Measurements from ENCODE around the gene NANOS3. TPM values are rescaled to one million over a fixed set of nuclear protein-coding genes. Genes with fewer than 3 reads are reported as not detected.
A peak's percentile ranks its signal among the peaks of the same experiment; 100 is the strongest.

NANOS3 gene
- total and polyA plus RNA-seq, 2 of the 13 experiments (the other 11 are each of a cell fraction or from before 2014, with no cell fraction given), result 0.21 TPM; not detected in 1

DNA sequence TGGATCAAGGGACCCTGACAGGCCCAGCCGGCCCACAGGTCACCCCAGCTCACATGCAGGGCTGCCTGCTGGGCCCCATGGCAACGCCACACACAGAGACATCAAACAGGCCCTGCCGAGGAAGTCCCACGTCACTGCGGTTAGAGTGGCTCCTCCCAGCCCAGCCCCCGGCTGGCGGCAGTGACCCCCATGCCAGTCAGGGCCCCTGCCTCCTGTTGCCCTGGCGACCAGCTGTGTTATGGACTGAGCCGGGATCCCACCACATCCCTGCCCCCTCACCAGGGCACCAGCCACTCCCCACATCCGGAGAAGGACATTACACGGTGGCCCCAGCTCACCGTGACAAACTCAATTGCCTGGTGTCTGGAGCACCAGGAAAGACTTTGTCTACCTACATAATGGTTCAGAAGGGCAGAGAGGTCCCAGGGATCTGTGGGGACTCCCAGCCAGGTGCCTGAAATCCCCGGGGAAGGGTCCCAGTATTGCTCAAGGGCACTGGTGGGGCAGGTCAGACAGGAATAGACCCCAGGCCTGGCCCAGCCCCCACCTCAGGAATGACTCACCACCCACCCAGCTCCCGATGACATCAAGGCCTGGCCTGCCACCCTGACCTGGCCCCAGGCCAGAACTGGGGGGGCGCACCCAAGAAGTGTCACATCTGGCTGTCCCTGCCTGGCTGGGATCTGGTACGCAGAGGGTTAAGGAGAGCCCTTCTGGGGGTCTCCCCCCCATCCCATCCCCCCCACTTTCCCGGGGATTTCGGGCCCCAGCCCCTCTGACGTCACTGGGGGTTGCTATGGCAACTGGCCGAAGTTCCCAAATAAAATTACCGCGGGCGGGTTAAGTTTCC lies 30.2 kb upstream of the NANOS3 start:
- H4K20me1 ChIP-seq (ENCODE audit: insufficient read depth, low read length), result no peaks in the 10 kb centered on the region
- POLR2A ChIA-PET, result interaction anchor here (0.6 to 2.7 kb wide), 14 partner anchors 11 to 913 kb away, joined by 3 to 26 read pairs (median 4); partner anchors contain the start of genes C19orf53, FARSA, RFX1 and ZSWIM4
- H3K9me3 ChIP-seq (ENCODE audit: low read length), result no peaks in the 10 kb centered on the region
- no peaks in the 10 kb centered on the region; a peak in 1 of 5 replicates for H3K27me3 ChIP-seq (ENCODE audit: control insufficient read depth in 1 of 2, insufficient read depth in 2 of 2, low read length in 2 of 2)
- no peak overlapping the region for H2AFZ ChIP-seq (ENCODE audit: low read length)
- intact Hi-C loops (cut with micrococcal nuclease; ENCODE audit: unreplicated experiment) (loop anchor here (5.0 kb wide), 1 partner anchor 694 kb away; the partner anchor contains the start of genes IER2 and STX10), in situ Hi-C loops (cut with HindIII; ENCODE audit: extremely low pct_ligation_motif_present, low pct_unique_long_range_greater_than_20kb) (no loop called here)
- peaks cover 2% of the 10 kb centered on the region for H3K79me2 ChIP-seq (ENCODE audit: insufficient read depth, low read length)
- CTCF ChIA-PET (ENCODE audit: low intra/inter-chr PET ratio, low total read pairs), result no interaction called here
- BruUV-seq (replicated peaks), result TSS peak; percentile 43
- peak overlapping the region; percentile 88 for H3K4me2 ChIP-seq (ENCODE audit: low read depth, low read length)
- peak; percentile 53 for FAIRE-seq
- peak overlapping the region; percentile 99 for H3K9ac ChIP-seq (ENCODE audit: insufficient read depth, low read depth, low read length)
- peak overlapping the region; percentile 53 to 70 (median 64); a peak in 5 of 6 replicates for H3K4me3 ChIP-seq (replicated peaks in 1 of 3; ENCODE audit: insufficient read depth in 1 of 3, low read depth in 2 of 3, low read length in 3 of 3)
- WGBS (ENCODE audit: low lambda C conversion rate), result 0% methylated on average over 4 of the region's 23 CpGs
- DNase-seq (ENCODE audit: low spot score), result peak; percentile 95
- H3K4me1 ChIP-seq (ENCODE audit: insufficient read depth, low read length), result peaks cover 84% of the 10 kb centered on the region
- H3K36me3 ChIP-seq (replicated peaks in 1 of 2; ENCODE audit: control insufficient read depth in 1 of 2, insufficient read depth in 2 of 2, low read length in 2 of 2), result no peaks in the 10 kb centered on the region
- peak overlapping the region; percentile 99 for H3K27ac ChIP-seq (ENCODE audit: extremely low read length, insufficient read depth, low read length)
- peak; percentile 66 for ATAC-seq
- TF ChIP-seq ZFP62 (CRISPR knock-in tag; IDR thresholded peaks at IDR 0.05) (no peak), KMT2A (CRISPR knock-in tag; IDR thresholded peaks at IDR 0.05) (no peak), ZNF678 (CRISPR knock-in tag; IDR thresholded peaks at IDR 0.05) (0 out of 2 replicates have a peak, but pooled peaks have one; percentile 27), ZNF329 (CRISPR knock-in tag; IDR thresholded peaks at IDR 0.05; ENCODE audit: low read depth) (no peak), ZNF546 (CRISPR knock-in tag; conservative IDR thresholded peaks at IDR 0.05) (0 out of 2 replicates have a peak, but pooled peaks have one; percentile 22), FOXP4 (CRISPR knock-in tag; IDR thresholded peaks at IDR 0.05) (no peak; the same call in 1 of the 2 replicates), PRMT3 (CRISPR knock-in tag; IDR thresholded peaks at IDR 0.05; ENCODE audit: borderline replicate concordance, low read depth) (no peak), SIN3A (IDR thresholded peaks at IDR 0.05; ENCODE audit: borderline replicate concordance, low read depth, low read length) (peak; percentile 54; the same call in 1 of the 2 replicates), ZNF746 (CRISPR knock-in tag; IDR thresholded peaks at IDR 0.05) (peak; percentile 45; the same call in 1 of the 2 replicates), THAP9 (CRISPR knock-in tag; IDR thresholded peaks at IDR 0.05; ENCODE audit: borderline replicate concordance) (peak; percentile 35; the same call in 1 of the 2 replicates), ZBTB7B (CRISPR knock-in tag; IDR thresholded peaks at IDR 0.05) (peak; percentile 91), STAT5B (CRISPR knock-in tag; IDR thresholded peaks at IDR 0.05) (no peak)
- TF ChIP-seq, protein P1, sequence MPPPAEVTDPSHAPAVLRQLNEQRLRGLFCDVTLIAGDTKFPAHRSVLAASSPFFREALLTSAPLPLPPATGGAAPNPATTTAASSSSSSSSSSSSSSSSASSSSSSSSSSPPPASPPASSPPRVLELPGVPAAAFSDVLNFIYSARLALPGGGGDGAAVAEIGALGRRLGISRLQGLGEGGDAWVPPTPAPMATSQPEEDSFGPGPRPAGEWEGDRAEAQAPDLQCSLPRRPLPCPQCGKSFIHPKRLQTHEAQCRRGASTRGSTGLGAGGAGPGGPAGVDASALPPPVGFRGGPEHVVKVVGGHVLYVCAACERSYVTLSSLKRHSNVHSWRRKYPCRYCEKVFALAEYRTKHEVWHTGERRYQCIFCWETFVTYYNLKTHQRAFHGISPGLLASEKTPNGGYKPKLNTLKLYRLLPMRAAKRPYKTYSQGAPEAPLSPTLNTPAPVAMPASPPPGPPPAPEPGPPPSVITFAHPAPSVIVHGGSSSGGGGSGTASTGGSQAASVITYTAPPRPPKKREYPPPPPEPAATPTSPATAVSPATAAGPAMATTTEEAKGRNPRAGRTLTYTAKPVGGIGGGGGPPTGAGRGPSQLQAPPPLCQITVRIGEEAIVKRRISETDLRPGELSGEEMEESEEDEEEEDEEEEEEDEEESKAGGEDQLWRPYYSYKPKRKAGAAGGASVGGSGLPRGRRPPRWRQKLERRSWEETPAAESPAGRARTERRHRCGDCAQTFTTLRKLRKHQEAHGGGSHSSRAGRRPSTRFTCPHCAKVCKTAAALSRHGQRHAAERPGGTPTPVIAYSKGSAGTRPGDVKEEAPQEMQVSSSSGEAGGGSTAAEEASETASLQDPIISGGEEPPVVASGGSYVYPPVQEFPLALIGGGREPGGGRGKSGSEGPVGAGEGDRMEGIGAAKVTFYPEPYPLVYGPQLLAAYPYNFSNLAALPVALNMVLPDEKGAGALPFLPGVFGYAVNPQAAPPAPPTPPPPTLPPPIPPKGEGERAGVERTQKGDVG (CRISPR knock-in tag; IDR thresholded peaks at IDR 0.05; ENCODE audit: borderline replicate concordance), result no peak

Data from HepG2 (cell line).